ENCODE results near the gene THBS4. TPM values are rescaled to one million over a fixed set of nuclear protein-coding genes. Genes with fewer than 3 reads are reported as not detected.

Gene THBS4
- total and polyA plus RNA-seq, 10 of the 15 experiments (the other 5 are each of a cell fraction or from before 2014, with no cell fraction given) = 0.31 to 1.7 (median 0.75) TPM

GRCh38 chr5:80116000-80116399 lies 80.9 kb downstream of the THBS4 start (continued):
- TF ChIP-seq ZSCAN29 (IDR thresholded peaks at IDR 0.05) = no peak
- no peak for TF ChIP-seq TAF1 (IDR thresholded peaks at IDR 0.05; ENCODE audit: borderline replicate concordance, low read depth, low read length)
- no peak for TF ChIP-seq BRCA1 (IDR thresholded peaks at IDR 0.05; ENCODE audit: low read depth, low read length)
- no peak for TF ChIP-seq RUNX3 (IDR thresholded peaks at IDR 0.05; ENCODE audit: low read length)
- no peak for TF ChIP-seq FOXM1 (IDR thresholded peaks at IDR 0.05; ENCODE audit: low read depth, low read length)
- no peak for TF ChIP-seq NFXL1 (IDR thresholded peaks at IDR 0.05; ENCODE audit: borderline replicate concordance)

GRCh38 chr5:80116465-80116864 lies 81.3 kb downstream of the THBS4 start:
- Histone ChIP-seq H4K20me1 (ENCODE audit: control insufficient read depth, insufficient read depth) (no peaks in the 10 kb centered on the region), H3K4me3 (no peak overlapping the region), H3K4me2 (ENCODE audit: control insufficient read depth, insufficient read depth) (no peak overlapping the region), H3K9ac (ENCODE audit: control insufficient read depth, insufficient read depth, low read length) (no peak overlapping the region), H3K79me2 (ENCODE audit: control insufficient read depth, insufficient read depth, low read length) (no peaks in the 10 kb centered on the region), H3K9me3 (replicated peaks; ENCODE audit: control insufficient read depth, insufficient read depth, low read length) (peaks cover 3% of the 10 kb centered on the region; the same call in 2 of the 3 replicates), H2AFZ (ENCODE audit: control insufficient read depth, low read depth, low read length) (no peak overlapping the region), H3K36me3 (ENCODE audit: control insufficient read depth in 2 of 2, insufficient read depth in 2 of 2, low read length in 1 of 2) (no peaks in the 10 kb centered on the region), H3K27ac (ENCODE audit: control insufficient read depth, insufficient read depth) (no peak overlapping the region), H3K27me3 (replicated peaks in 1 of 2; ENCODE audit: control insufficient read depth in 2 of 2, insufficient read depth in 2 of 2, low read length in 1 of 2) (no peaks in the 10 kb centered on the region), H3K4me1 (ENCODE audit: control insufficient read depth, insufficient read depth, low read length) (no peaks in the 10 kb centered on the region)
- BruUV-seq (replicated peaks) = no TSS peak
- ChIA-PET SMC1A (ENCODE audit: uncharacterized antibody, unreplicated experiment) (interaction anchor here (0.9 kb wide), 1 partner anchor 9 kb away, joined by 3 read pairs; no protein-coding TSS in a partner anchor), RAD21 (ENCODE audit: unreplicated experiment) (interaction anchor here (1.6 kb wide), 1 partner anchor 140 kb away, joined by 5 read pairs; no protein-coding TSS in a partner anchor), POLR2A (interaction anchor here (1.1 kb wide), 1 partner anchor 13 kb away, joined by 4 read pairs; no protein-coding TSS in a partner anchor), CTCF (interaction anchor here (0.6 kb wide), 1 partner anchor 158 kb away, joined by 4 read pairs; no protein-coding TSS in a partner anchor)
- intact Hi-C loops (cut with micrococcal nuclease; ENCODE audit: unreplicated experiment) (no loop called here), in situ Hi-C loops (cut with MboI) (no loop called here)
- ATAC-seq (no peak), DNase-seq (ENCODE audit: low read depth, low spot score) (no peak), FAIRE-seq (no peak)
- 46% methylated on average over 4 of the region's 4 CpGs for WGBS (ENCODE audit: insufficient coverage, insufficient replicate concordance, low lambda C conversion rate, missing lambda C conversion rate)
- TF ChIP-seq CBX5 (IDR thresholded peaks at IDR 0.05; ENCODE audit: low read depth) (no peak), STAT3 (IDR thresholded peaks at IDR 0.05; ENCODE audit: low read depth, low read length) (no peak), SKIL (IDR thresholded peaks at IDR 0.05; ENCODE audit: low read depth, poor library complexity, severe bottlenecking) (no peak), NFYB (IDR thresholded peaks at IDR 0.05; ENCODE audit: insufficient read depth, low read depth, low read length) (no peak), RFX5 (IDR thresholded peaks at IDR 0.05; ENCODE audit: low read depth, low read length) (no peak), RB1 (IDR thresholded peaks at IDR 0.05; ENCODE audit: borderline replicate concordance) (no peak), CEBPZ (IDR thresholded peaks at IDR 0.05; ENCODE audit: low read depth, low read length) (no peak), NRF1 (conservative IDR thresholded peaks at IDR 0.05; ENCODE audit: low read depth, low read length) (no peak), BMI1 (IDR thresholded peaks at IDR 0.05; ENCODE audit: borderline replicate concordance) (no peak), PAX5 (IDR thresholded peaks at IDR 0.05; ENCODE audit: borderline replicate concordance, low read depth, low read length) (no peak), CTCF (IDR thresholded peaks at IDR 0.05 in 2 of 3, conservative IDR thresholded peaks at IDR 0.05 in 1 of 3; ENCODE audit: control insufficient read depth in 2 of 3, extremely low read depth in 1 of 3, insufficient read depth in 1 of 3, low read depth in 3 of 3, low read length in 3 of 3) (no peak)

Measured in GM12878 (cell line).